Fibroblast of mammary gland (primary cell): ENCODE measurements around the gene APOL4.
"Not testable (repeated sequence)": the region's sequence is repeated elsewhere in the genome, so short reads cannot be mapped to it uniquely, and the experiment has no call there.

Source experiments
- DNase-seq: peaks from one replicate; pipeline ENCODE4 v3.0.0-alpha.2; 2010; ENCODE audit warnings: low read depth
- H3K4me3 ChIP-seq: 2 replicates; pipeline ENCODE4 v1.5.1; 2011; ENCODE audit warnings: low read depth, mild to moderate bottlenecking, low read length, moderate library complexity; ENCODE audit not compliant: control insufficient read depth
- TF ChIP-seq, protein P1 (sequence below): conservative IDR thresholded peaks from 2 replicates; pipeline ENCODE4 v1.5.1; 2011; ENCODE audit warnings: low read depth, low read length, inconsistent platforms; ENCODE audit not compliant: control insufficient read depth, insufficient read depth

The APOL4 gene

DNA sequence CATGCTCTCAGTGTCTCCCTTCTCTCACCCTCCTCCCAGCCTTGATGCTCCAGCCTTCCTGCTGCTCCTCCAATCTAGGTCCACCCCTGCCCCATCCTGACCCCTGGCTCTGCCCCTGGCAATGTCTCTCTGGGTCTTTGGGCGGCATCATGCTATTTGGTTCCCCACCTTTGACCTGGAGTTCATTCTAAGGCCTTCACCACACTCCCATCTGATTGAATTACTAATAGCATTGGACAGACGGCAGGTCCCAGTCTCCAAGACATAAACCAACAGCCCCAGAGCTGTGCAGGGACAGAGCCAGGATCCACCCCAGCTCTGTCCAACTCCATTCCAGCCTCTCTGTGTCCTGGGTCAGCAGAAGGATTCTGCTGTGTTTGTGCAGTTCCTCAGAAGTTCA is 7.2 kb downstream of the APOL4 start:
- TF ChIP-seq, protein P1, sequence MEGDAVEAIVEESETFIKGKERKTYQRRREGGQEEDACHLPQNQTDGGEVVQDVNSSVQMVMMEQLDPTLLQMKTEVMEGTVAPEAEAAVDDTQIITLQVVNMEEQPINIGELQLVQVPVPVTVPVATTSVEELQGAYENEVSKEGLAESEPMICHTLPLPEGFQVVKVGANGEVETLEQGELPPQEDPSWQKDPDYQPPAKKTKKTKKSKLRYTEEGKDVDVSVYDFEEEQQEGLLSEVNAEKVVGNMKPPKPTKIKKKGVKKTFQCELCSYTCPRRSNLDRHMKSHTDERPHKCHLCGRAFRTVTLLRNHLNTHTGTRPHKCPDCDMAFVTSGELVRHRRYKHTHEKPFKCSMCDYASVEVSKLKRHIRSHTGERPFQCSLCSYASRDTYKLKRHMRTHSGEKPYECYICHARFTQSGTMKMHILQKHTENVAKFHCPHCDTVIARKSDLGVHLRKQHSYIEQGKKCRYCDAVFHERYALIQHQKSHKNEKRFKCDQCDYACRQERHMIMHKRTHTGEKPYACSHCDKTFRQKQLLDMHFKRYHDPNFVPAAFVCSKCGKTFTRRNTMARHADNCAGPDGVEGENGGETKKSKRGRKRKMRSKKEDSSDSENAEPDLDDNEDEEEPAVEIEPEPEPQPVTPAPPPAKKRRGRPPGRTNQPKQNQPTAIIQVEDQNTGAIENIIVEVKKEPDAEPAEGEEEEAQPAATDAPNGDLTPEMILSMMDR = no peak
- DNase-seq = no peak

DNA sequence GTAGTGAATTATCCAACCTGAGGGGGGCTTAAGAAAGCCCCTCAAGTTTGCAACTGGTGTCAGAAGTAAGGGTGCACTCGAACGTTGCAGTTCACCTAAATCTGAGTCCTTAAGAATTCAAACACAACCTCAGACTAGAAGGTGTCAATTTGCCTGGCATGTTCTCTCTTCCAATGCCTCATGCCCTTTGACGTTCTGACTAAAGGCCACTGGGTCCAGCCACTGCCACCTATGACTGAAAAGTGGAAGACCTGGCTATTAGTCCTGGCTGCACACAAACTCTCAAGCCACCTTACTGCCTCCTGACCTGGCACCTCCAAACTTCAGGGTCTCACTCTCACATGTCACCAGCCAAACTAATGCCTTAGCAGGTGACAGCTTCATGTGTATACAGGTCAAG is 8.0 kb downstream of the APOL4 start:
- TF ChIP-seq, protein P1 = no peak
- H3K4me3 ChIP-seq = no peak overlapping the region
- DNase-seq = no peak

More for the DNA sequence above, 7.2 kb downstream of the APOL4 start:
- H3K4me3 ChIP-seq = no peak overlapping the region

DNA sequence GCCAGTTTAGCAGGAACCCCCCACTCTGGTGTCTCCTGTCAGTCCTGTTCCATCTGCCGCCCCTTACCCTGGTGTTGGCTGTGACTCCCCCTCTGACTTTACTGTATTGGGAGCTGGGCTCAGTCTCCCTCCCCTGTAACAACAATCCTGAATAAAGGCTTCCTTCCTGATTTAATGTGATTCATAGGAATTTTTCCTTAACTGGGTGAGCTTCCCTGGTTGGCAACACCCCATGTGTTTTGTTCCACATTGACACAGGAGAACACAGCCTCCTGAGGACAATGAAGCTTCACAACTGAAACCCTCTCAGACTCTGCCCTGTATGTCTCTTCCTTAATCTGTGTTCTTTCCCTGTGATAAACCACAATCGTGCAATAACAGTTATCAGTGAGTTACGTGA is 8.4 kb downstream of the APOL4 start:
- TF ChIP-seq, protein P1 = no peak
- DNase-seq = no peak
- H3K4me3 ChIP-seq = no peak overlapping the region

DNA sequence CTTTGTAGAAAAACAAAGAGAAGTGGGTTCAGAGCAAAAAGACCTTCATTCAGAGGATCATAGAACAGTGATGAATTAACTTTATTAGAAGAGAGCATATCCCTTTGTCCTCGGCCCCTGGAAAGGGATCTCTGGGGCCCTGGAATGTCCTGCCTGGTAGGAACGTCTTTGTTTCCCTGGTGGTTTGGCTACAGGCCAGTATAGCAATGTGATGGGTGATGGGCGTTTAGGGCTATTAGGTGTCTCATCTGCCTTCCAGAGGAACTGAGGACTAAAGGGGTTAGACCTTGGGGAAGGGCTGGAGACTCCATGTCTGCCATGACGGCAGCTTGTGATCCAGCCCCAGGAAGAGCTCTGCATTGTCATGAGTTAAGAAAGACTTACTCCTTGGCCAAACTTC is 9.1 kb downstream of the APOL4 start:
- TF ChIP-seq, protein P1 = no peak
- no peak for DNase-seq
- no peak overlapping the region for H3K4me3 ChIP-seq

DNA sequence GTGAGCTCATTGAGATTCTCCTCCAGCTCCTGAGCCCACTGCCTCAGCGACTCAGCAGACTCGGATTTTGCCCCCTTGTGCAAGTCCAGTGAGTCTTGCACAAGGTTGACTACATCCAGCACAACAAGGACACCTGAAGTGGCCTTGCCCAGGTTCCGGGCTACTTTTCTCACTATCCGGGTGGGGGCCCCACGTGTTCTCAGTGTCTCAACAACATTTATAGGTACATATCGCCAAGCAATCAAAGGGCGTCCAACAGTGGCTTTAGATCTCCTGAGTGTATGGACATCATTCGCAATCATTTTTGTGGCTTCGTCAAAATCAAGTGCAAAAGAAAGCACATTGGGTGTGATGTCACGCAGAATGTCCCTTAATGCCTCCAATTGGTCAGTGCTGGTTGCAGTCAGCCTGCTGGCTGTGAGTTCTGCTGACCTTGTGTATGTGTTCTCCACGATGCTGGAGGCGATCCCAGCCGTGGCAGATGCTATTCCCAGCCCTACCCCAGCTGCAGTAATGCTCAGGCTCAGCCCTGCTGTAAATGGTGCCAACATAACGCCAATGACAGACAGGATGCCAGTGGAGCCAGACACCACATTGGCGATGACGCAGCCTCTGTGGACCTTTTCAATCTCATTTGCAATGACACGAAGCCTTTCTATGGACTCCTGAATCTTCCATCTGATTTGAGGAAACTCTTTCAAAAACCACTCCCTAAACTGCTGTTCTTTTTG is 10.3 kb downstream of the APOL4 start:
- TF ChIP-seq, protein P1 = no peak
- H3K4me3 ChIP-seq = no peak overlapping the region
- DNase-seq = peak; percentile 75

DNA sequence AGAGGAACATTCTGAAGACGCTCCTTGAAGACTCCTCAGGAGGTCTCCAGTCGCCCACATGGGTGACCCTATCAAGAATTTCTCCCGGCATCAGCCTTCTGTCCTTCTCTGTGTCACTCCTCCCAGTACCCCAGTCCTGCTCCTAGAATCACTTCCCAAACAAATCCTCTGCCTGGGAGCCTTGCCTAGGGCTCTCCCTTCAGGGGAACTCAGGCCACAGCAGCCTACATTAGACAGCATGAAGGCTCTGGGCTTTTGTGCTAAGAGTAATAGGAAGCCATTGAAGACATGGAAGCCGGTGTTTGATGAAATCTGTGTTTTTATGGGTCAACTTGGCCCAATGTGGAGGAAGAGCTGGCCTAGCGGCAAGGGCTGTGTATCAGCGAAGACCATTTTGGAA is 13.7 kb downstream of the APOL4 start:
- H3K4me3 ChIP-seq, DNase-seq: not testable (repeated sequence)

DNA sequence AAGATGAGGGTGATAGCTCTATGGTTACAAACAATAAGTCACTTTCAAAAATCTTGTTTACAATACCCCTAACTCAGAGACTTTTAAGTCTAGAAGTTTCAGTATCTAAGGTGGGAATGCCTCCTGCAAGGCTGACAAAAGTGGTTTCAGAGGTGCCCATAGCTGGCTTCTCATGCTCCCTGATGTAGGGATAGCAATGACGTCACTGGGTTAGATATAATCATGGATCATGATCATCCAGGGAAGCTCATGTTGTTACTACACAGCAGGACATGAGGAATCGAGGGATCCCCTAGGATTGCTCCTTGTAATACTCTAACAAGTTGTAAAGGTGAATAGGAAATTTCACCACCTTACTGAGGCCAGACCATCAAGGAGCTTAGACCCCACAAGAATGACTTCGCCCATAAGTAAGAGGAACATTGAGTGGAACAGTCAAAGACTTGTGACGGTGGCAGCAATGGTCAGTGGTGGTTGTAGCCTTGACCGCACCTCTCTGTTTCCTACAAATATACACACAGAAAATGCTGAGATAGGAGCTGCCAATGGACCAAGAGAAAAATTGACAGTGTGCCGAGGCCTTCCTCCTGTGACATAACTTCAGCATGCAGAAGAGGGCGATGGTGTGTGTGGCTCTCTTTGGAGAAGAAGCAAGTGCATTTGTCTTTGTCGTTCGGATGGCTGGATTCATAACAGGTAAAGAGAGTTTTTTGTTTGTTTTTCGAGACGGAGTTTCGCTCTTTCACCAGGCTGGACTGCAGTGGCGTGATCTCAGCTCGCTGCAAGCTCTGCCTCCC is 15.6 kb downstream of the APOL4 start:
- no peak for DNase-seq
- H3K4me3 ChIP-seq = no peak overlapping the region
- TF ChIP-seq, protein P1 = no peak
